PFSK-1 (cell line): ENCODE data around the gene IGSF11.

ENCODE experiments used
- TAF1 ChIP-seq: IDR thresholded peaks from 2 replicates; pipeline ENCODE4 v1.6.1; 2012; ENCODE audit warnings: low read length, control low read depth, borderline replicate concordance; ENCODE audit not compliant: insufficient read depth
- TF ChIP-seq, protein P1 (sequence below), 2 experiments: IDR thresholded peaks; 2 replicates each; pipeline versions ENCODE4 v1.6.1 to v1.8.0; 2011 to 2012; ENCODE audit warnings: low read depth in 2 of 2, low read length in 2 of 2, control low read depth in 1 of 2, inconsistent platforms in 1 of 2, mild to moderate bottlenecking in 1 of 2, moderate library complexity in 1 of 2; ENCODE audit not compliant: insufficient read depth in 1 of 2

DNA sequence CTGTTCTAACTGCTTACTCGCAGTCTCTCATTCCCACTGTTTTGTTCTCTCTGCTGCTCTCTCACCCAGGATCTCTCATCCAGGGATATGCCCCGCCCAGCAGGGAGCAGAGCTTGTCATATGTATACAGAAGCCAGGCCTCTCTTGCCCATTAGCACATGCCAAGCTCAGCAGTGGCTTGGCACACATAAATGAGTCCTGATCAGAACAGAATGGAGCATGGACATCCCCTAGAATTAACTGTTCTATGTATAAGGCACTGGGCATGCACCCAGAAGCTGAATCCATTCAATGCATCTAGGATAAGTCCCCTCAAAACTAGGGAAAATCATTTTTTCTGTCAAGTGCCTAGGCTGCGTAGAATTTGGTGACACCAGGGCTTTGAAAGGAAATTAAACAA is 61.6 kb downstream of the IGSF11 start:
- TF ChIP-seq TAF1 = no peak
- TF ChIP-seq, protein P1, sequence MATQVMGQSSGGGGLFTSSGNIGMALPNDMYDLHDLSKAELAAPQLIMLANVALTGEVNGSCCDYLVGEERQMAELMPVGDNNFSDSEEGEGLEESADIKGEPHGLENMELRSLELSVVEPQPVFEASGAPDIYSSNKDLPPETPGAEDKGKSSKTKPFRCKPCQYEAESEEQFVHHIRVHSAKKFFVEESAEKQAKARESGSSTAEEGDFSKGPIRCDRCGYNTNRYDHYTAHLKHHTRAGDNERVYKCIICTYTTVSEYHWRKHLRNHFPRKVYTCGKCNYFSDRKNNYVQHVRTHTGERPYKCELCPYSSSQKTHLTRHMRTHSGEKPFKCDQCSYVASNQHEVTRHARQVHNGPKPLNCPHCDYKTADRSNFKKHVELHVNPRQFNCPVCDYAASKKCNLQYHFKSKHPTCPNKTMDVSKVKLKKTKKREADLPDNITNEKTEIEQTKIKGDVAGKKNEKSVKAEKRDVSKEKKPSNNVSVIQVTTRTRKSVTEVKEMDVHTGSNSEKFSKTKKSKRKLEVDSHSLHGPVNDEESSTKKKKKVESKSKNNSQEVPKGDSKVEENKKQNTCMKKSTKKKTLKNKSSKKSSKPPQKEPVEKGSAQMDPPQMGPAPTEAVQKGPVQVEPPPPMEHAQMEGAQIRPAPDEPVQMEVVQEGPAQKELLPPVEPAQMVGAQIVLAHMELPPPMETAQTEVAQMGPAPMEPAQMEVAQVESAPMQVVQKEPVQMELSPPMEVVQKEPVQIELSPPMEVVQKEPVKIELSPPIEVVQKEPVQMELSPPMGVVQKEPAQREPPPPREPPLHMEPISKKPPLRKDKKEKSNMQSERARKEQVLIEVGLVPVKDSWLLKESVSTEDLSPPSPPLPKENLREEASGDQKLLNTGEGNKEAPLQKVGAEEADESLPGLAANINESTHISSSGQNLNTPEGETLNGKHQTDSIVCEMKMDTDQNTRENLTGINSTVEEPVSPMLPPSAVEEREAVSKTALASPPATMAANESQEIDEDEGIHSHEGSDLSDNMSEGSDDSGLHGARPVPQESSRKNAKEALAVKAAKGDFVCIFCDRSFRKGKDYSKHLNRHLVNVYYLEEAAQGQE (IDR thresholded peaks at IDR 0.05; ENCODE audit: insufficient read depth in 1 of 2, low read depth in 2 of 2, low read length in 2 of 2) = no peak
